LNCaP clone FGC (cell line): ENCODE measurements around the gene EPB41L2.

Experiments
- DNase-seq: peaks from one replicate; pipeline ENCODE4 v3.0.0-alpha.2; 2011; ENCODE audit warnings: low read depth
- H3K4me3 ChIP-seq: 2 replicates; pipeline ENCODE4 v1.5.1; 2011; ENCODE audit warnings: mild to moderate bottlenecking, low read depth, low read length, control low read depth
- CTCF ChIP-seq: IDR thresholded peaks from 2 replicates; pipeline ENCODE4 v1.5.1; 2012; ENCODE audit warnings: mild to moderate bottlenecking; ENCODE audit not compliant: control insufficient read depth, insufficient read depth; ENCODE audit errors: extremely low read depth

EPB41L2 gene

GRCh38 chr6:130858498-130859160 is 204.4 kb downstream of the EPB41L2 start:
- no peak for DNase-seq
- no peak for TF ChIP-seq CTCF
- no peak overlapping the region for H3K4me3 ChIP-seq

- DNase-seq: no peak
- no peak overlapping the region for H3K4me3 ChIP-seq
- TF ChIP-seq CTCF: no peak
Observed at GRCh38 chr6:130858054-130858453, 205.0 kb downstream of the EPB41L2 start.

DNA sequence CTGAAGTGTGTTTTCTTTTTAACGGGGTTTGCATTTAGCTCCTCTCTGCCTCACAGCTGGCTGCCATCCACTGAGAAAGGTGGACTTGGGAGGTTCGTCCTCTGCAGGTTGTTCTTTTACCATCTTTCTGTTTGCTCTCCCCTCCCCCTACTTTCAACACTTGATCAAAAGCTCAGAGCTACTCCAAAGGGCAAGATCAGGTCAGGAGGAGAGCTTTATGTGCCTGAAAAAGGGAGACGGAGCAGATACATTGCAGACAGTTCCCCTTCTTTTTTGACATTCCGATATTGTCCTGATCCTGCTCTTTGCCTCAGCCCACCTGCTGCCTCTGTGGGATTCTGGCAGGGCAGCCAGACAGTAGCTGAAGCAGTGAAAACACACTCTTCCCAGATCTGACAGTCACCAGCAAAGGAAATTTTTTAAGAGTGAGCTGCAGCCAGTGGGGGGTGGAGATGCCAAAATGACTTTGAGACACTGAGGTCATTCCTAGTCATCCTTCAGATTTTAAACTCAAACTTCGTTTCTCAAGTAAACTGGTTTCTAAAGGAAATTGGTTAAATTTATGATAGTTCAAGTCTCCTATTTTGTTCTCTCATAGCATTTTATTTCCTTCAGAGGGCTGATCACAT is 209.4 kb downstream of the EPB41L2 start:
- no peak overlapping the region for H3K4me3 ChIP-seq
- TF ChIP-seq CTCF: no peak
- no peak for DNase-seq

GRCh38 chr6:130852844-130853554 is 210.0 kb downstream of the EPB41L2 start:
- DNase-seq: no peak
- H3K4me3 ChIP-seq: no peak overlapping the region
- TF ChIP-seq CTCF: no peak

- no peak overlapping the region for H3K4me3 ChIP-seq
- TF ChIP-seq CTCF: no peak
- no peak for DNase-seq
Observed at GRCh38 chr6:130851026-130851425, 212.0 kb downstream of the EPB41L2 start.

DNA sequence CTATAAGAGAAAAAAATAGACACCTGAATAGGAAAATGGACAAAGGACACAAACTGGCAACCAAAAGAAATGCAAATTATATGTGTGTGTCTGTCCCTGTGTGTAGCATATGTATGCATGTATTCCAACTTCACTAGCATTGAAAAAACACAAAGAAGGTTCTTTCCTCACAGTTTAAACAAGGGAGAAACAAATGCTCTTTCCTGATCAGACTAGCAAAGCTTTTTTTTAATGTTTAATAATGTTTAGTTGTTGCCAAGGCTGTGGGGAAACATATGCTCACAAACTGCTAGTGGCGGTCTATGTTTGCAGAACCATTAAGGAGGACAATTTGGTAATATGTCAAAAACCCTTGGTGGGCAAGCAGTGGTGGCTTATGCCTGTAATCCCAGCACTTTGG is 213.5 kb downstream of the EPB41L2 start:
- H3K4me3 ChIP-seq: no peak overlapping the region
- TF ChIP-seq CTCF: no peak
- DNase-seq: no peak
